Measurements from ENCODE around the gene P2RY6. TPM values are rescaled to one million over a fixed set of nuclear protein-coding genes. Genes with fewer than 3 reads are reported as not detected.

The P2RY6 gene
- total RNA-seq, 1 donor from 2014 or later = 6.7 TPM

DNA sequence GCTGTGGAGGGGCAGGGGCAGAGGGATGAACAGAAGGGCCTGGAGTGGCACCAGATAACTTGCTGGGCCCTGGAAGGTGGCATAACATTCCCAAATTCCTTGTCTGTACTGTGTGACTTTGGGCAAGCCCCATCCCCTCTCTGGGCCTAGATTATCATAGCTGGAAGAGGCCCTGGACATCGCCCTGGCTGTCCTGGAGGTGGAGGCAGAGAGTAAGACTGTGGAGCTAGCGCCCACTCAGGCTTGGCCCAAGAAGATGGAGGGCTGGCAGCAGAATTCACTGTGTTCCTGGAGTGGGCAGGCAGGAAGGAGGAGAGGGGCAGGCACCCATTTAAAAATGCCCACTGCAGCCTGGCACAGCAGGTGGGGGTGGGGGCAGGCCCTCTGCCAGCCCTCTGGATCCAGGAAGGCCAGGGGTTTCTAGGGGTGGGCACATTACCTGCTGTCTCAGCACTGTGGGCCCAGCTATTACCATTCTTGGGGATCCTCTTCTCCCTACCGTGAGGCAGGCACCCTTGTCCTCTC lies 58.5 kb downstream of the P2RY6 start:
- DNase-seq (ENCODE audit: low spot score) = no peak

DNA sequence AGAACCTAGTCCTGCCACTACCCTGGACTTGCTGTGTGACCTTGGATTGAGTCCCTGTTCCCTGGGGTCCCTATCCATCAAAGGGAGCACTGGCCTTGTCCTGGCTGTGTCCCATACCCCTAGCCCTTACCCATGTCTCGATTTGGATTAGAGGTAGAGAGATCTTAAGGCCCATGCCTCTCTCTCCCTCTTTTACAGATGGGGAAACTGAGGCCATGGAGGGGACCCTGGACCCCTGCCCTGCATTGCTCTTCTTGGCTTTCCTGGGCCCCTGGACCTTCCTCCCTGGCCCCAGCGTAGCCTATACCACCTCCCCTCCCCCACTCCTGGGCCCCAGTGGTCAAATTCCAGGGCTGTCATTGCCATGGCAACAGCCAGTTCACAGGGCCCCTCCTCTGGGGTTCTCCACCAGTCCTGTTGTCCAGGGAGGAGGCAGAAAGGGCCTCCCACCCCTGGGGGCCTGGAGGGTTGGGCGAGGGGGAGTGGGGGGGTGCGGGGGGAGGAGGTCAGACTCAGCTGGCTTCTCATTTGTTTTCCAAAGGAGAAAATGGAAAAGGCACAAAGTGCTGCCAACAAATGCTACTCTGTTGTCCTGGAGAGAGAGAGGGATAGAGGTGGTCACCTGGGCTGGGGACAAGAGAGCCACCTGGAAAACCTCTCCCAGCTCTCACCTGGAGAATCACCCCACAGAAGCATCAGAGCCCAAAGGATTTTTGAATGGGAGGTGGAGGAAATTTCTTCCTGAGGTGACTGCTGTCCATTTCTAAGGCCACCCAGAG lies 59.2 kb downstream of the P2RY6 start:
- no peak for DNase-seq (ENCODE audit: low spot score)

DNA sequence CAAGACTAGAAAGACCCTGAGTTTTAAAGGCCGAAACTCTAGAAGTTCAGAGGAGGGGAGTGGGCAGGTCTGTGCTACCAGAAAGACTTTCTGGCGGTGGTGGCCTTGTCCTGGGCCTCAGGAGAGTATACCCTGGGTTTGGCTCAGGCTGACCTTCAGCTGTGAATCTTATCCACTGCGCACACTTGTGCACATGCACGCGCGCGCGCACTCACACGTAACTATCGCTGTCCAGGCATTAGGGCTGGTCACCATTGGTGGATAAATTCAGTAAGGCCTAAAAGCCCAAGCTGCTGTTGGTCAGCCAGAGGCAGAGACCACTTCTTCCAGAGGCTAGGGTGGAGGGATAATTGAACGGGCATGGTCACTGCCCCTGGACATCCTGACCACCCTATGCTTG lies 61.0 kb downstream of the P2RY6 start:
- no peak for DNase-seq (ENCODE audit: low spot score)

DNA sequence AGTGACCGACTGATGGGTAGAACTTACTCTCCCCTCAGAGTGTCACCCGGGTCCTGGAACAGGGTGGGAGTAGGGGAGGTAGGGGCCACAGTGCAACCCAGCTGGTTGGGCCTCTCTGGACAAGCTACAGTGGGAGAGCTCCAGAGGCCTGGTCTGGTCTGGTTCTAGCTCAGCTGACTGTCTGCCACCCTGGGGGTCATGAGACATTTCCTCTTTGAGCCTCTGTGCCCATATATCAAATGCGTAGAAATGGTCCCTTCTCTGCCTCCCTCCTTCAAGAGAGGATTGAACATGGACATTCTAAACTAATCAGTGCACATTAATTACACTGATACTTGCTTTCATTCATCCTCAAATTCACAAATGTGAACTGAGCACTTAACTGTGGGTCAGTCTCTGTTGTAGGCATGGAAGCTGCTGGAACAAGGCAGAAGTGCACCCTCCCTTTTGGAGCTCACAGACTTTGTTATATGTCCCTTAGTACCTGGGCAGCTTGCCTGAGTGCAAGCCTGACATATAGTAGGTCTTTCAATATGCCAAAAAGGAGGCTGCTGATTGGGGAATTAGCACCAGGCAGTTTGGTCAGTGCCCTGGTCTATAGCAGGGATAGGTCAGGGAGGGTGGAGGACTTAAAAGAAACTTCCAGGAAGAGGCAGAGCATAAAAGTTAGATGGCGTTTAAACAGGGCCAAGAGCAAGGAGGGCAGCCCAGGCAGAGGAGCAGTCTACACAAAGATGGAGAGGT lies 61.7 kb downstream of the P2RY6 start:
- no peak for DNase-seq (ENCODE audit: low spot score)

DNA sequence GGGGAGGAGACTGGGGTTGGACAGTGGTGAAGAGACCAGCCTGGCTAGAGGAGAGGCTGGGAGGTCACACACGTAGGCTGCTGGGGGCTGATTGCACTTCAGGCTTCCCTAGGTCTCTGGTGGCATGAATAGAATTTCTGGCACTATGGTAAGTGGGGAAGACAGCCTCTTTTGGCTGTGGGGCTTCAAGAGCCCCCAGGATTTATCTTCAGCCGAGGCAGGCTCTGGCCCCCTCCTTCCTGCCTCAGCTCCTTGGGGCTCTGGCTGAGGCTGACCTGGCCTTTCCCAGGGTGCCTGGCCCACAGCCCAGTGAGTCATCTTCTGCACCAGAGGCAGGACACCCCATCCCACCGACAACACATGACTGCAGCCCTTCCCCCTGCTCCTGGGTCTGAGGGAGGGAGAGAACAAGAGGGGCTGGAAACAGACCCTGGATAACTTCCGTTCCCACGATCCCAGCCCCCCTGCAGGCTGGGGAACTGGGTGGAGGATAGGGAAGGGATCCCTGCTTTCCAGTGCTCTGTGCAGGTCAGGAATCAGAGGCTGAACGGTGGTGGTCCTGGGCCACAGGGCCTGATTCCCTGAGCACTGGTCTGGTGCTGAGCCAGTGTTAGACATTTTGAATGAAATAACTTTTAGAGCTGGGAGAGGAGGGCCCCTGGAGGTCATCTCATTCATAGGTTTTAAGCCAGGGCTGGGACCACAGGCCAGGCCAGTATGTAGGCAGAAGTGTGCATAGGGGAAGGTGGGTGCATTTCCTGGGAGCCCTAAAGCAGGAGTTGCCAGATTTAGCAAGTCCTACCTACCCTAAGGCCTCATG lies 62.5 kb downstream of the P2RY6 start:
- DNase-seq (ENCODE audit: low spot score) = no peak

DNA sequence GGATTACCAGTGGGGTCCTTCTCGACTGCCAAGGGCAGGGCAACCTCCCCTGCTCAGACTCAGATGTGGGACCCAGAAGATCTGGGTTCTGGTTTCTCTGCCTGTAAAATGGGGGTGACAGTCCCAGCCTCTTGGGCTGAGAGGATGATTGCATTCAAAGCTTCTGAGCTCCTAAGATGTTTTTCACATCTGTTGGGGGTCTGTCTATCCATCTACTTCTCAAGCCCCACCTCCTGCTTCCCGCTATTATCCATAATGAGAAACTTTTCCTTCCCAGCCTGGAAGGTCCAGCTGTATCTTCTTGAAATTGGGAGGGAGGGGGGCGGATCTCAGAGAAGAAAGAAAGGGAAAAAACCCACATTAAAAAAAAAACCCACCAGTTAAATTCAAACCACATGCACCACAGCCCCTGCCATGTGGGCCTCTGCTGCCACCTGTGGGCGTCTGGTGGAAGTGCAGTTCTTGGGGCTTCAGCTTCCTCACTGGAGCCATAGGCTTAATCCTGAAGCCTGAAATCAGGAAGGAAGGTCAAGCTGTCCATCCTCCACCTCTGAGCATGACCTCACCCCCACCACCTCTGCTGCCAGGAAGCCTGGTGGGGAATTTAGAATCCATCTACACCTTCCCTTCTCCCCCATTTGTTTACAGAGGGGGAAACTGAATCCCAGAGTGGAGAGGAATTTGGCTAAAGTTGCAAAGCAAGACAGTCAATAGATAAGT lies 63.2 kb downstream of the P2RY6 start:
- DNase-seq (ENCODE audit: low spot score) = no peak

DNA sequence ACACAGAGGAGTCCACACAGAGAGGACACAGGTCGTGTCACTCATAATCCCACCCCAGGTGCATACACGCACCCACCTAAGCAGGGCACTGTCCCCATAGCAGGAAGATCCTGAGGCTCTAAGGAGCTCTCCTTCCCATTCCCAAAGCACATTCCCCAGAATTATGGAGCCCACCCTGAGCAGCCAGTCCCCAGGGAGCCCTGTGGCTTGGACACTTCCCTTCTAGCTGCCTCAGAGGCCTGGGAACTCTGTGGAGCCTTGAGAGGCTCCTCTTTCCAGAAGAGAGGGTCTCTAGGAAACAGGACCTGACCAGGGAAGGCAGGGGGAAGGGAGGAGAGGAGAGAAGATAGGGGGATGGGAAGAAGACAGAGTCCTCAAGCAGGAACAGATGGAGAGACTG lies 65.7 kb downstream of the P2RY6 start:
- DNase-seq (ENCODE audit: low spot score) = no peak

DNA sequence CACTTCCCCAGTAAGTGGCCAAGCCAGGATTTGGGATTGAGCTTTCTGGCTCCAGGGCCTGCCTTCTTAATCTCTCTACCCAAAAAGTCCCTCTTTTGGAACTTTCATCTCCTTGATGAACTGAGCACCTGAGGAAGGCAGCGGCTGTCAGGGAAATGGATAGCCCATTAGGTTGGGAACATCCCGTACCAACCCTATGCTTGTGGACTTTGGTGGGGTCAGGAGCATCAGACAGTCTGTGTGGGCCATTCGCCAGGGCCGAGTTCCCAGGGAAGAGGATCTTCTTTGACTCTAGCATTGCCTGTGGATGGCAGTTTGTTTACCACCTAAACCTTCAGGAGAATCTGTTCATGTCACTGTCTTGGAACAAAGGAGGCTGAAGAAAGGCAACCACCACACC lies 66.1 kb downstream of the P2RY6 start:
- no peak for DNase-seq (ENCODE audit: low spot score)

DNA sequence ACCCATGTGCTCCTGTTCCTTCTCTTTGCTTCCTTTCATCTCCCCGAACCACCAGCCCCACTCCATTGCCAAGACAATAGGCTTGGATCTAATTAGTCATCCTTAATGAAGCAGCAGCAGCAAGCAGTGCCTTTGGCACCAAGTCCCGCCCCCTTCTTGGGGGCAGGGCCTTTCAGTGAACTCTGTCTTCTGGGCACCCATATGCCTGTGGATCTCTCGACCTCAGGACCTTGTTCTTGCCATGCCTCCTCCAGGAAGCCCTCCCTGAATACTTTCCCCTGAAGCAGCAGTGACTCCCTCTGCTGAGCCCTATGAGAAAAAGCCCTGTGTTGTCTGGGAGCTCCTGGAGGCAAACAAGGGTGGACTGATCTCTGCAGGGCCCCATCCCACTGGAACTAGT lies 68.0 kb downstream of the P2RY6 start:
- DNase-seq (ENCODE audit: low spot score) = no peak

DNA sequence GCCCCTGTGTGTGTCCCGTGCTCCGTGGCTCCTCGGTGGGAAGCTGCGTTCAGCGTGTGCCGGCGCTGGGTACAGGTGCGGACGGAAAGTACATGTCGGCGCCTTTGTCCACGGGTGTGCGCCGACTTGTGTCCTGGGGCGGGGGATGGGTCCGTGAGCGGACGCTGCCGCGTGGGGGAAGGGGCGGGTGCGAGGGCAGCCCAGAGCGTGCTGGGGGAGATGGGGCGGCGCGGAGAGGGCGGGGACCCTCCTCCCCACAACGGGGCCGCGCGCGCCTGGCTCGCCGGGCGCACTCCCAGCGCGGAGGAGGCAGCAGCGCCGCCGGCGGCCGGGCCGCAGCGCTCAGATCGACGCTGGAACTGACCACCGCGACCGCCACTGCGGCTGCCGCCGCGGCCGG lies 70.5 kb downstream of the P2RY6 start:
- no peak for DNase-seq (ENCODE audit: low spot score)

DNA sequence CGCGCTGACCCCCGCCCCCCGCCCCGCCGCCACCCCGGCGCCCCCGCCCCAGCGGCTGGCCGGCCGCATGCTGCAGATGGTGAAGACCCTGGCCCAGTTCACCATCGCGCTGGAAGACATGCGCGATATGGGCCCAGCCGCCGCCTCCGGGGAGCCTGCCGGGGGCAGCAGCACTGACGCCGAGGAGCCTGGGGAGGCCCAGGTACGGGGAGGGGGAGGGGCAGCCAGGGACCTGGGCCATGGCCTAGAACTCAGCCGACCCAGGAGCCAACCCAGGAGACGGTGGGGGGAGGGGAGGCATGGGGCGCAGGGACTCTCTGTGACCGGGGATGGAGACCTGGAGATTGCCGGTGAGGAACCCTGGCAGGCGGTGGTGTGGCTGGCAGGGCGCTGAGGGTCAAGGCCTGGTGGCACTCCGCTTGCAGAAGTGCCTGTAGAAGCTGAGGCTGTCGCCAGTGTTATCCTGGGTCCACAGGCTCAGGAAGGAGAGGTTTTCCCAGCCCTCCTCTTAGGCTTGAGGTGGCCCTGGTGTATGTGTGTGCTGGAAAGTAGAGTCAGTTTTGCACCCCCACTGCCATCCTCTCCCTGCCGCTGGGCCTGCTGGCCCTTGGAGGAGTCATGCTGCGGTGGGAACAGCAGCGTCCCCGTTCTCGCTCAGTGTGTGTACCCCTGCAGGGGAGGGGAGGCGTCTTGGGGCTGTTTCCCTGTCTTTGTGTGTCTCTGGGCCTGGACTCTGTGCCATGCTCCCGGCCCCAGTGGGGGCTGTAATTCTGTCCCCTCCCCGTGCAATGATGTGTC lies 71.1 kb downstream of the P2RY6 start:
- DNase-seq (ENCODE audit: low spot score) = no peak

DNA sequence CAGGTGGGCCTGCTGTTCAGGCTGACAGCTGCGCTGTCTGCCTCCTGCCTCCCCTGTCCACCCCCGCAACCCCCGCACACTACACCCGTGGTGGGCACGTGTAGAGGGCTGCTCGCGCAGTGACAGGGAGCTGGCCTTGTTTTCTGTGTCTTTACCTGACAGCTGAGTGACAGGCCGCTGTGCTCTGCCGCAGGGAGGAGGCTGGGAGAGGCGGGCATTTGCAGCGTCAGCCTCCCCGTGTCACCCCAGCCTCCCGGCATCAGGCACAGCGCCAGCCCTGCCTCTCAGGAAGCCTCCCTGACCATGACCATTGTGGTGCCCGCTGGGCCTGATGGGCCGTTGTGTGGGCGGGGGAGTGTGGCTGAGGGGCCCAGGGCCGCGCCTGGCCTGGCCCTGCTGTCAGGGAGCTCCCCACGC lies 72.1 kb downstream of the P2RY6 start:
- no peak for DNase-seq (ENCODE audit: low spot score)

DNA sequence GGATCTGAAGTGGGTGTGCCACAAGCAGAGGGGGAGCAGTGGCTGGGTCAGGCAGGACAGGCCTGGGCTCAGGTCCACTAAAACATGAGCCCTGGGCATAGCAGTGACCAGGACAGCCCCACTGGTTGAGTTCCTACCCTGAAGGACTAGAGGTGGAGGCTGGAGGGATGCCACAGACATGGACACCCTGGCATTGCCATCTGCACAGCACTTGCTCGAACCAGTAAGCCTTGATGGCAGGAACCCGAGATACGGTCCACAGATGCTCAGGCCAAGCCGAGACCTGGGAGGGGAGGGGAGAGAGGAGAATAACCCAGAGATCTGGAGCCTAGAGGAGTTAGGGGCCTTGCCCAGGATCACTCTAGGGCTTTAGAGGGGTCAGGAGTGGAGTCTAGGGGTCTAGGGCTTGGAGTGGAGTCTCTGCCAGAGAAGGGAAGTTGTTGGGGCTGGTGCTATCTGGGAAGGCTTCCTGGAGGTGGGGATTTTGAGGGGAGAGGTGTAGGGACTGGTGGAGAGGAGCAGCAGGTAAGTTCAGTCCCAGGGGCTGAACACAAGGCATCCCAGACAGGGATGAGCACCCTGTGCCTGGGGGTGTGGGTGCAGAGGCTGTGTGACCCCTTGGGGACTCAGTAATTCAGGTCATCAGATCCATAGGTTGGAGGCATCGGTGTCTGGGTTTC lies 73.5 kb downstream of the P2RY6 start:
- DNase-seq (ENCODE audit: low spot score) = no peak

DNA sequence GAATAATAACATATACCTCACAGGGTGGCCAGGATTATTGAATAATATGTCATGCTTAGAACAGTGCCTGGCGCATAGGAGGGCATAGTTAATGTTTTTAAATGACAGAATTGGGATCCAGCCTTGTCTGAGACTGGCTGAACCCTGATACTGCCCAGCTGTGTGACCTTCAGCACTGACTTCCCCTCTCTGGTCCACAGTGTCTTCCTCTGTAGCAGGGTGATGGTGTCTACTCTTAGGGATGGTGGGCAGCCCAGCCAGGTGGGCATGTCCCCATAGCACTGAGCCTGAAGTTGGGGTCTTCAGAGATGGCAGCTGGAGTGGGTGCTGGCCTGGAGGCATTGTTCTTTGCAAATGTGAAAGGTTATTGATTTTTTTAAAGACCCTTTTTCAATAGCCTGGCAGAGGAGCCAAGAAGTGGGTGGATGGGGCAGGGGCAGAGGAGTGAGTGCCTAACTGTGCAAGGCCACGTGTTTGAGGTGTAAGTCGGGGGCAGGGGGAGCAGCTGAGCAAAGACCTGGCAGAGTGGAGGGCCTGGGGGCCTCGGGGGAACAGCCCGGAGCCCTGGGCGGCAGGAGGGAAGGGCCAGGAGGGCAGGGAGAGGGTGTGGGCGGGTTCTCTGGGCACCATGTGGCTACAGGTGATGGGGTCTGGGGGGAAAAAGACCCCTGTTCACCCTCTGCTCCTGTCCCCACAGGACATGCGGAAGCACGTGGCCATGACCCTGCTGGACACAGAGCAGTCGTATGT lies 74.2 kb downstream of the P2RY6 start:
- no peak for DNase-seq (ENCODE audit: low spot score)

DNA sequence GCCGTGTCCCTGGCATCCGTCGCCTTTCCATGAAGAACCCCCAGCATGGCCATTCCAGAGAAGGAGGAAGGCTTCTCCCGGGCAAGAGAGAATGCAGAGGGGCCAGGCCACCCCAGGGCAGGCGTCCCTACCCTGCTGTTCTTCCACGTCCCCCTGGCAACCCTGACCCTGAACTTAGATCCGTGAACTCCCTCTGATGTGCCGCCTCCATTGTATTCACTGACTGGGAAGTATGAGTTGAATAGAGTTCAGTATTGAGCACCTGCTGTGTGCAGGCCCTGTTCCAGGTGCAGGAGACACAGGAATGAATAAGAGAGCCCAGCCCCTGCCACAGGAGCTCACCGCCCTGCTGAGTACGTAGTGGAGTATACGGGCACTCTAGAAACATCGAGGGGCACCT lies 74.9 kb downstream of the P2RY6 start:
- no peak for DNase-seq (ENCODE audit: low spot score)

Data from mesenteric fat pad (tissue), 1 donor.